Measurements from ENCODE around the gene LRRC10B. TPM values are rescaled to one million over a fixed set of nuclear protein-coding genes. Genes with fewer than 3 reads are reported as not detected.

Gene LRRC10B
- total RNA-seq, 1 experiment from 2014 or later = not detected

DNA sequence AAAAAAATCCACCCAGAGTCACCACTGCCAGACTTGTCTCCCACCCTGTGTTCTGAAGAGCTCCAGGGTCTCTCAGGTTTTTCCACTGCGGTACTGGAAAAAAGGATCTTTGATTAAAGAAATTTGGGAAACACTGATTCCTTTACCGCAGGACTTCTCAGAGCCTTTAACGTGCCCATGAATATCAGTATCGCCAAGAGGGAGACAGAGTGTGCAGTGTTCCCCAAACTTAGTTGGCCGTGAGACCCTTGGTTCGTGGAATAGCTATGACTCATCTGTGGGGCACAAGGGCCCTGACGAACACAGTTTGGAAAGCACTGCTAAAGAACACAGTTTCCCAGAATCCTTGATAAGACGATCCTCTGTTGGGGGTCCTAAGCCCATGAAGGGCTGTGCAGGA lies 40.6 kb downstream of the LRRC10B start:
- Histone ChIP-seq H4K20me1 (ENCODE audit: insufficient read depth) (no peaks in the 10 kb centered on the region), H3K9me2 (ENCODE audit: insufficient read depth) (no peaks in the 10 kb centered on the region), H3K4me1 (ENCODE audit: control insufficient read depth in 1 of 2, insufficient read depth in 2 of 2, low read length in 2 of 2) (peaks cover 12 to 32% of the 10 kb centered on the region in 2 experiments), H3K9ac (ENCODE audit: low read length) (no peak overlapping the region), H3K27ac (ENCODE audit: low read depth, low read length) (no peak overlapping the region), H3K79me2 (ENCODE audit: insufficient read depth, low read length) (no peaks in the 10 kb centered on the region), H3K27me3 (ENCODE audit: insufficient read depth, low read length) (no peaks in the 10 kb centered on the region), H3K9me3 (ENCODE audit: control insufficient read depth in 1 of 2, insufficient read depth in 1 of 2, low read depth in 1 of 2, low read length in 2 of 2) (no peaks in the 10 kb centered on the region), H3K36me3 (ENCODE audit: control insufficient read depth in 1 of 2, insufficient read depth in 2 of 2, low read length in 2 of 2) (no peaks in the 10 kb centered on the region; a peak in 1 of 4 replicates), H3K4me3 (replicated peaks in 1 of 2; ENCODE audit: low read depth in 1 of 2, low read length in 2 of 2) (no peak overlapping the region), H2AFZ (ENCODE audit: low read depth, low read length, poor library complexity, severe bottlenecking) (no peak overlapping the region), H3K4me2 (ENCODE audit: low read length) (no peak overlapping the region)
- TF ChIP-seq, protein P1, sequence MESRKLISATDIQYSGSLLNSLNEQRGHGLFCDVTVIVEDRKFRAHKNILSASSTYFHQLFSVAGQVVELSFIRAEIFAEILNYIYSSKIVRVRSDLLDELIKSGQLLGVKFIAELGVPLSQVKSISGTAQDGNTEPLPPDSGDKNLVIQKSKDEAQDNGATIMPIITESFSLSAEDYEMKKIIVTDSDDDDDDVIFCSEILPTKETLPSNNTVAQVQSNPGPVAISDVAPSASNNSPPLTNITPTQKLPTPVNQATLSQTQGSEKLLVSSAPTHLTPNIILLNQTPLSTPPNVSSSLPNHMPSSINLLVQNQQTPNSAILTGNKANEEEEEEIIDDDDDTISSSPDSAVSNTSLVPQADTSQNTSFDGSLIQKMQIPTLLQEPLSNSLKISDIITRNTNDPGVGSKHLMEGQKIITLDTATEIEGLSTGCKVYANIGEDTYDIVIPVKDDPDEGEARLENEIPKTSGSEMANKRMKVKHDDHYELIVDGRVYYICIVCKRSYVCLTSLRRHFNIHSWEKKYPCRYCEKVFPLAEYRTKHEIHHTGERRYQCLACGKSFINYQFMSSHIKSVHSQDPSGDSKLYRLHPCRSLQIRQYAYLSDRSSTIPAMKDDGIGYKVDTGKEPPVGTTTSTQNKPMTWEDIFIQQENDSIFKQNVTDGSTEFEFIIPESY (IDR thresholded peaks at IDR 0.05; ENCODE audit: extremely low read depth, insufficient replicate concordance, low read length) = no peak
- intact Hi-C loops (cut with micrococcal nuclease) = no loop called here
- DNase-seq (ENCODE audit: low read depth, low spot score) (no peak), ATAC-seq (no peak)
- RAD21 ChIA-PET (ENCODE audit: low non-redundant PET in 1 of 2, low total read pairs in 2 of 2, uncharacterized antibody in 2 of 2, unreplicated experiment in 2 of 2) = no interaction called here
- no TSS peak for BruUV-seq (replicated peaks)
- CTCF ChIA-PET = no interaction called here
- POLR2A ChIA-PET = no interaction called here

DNA sequence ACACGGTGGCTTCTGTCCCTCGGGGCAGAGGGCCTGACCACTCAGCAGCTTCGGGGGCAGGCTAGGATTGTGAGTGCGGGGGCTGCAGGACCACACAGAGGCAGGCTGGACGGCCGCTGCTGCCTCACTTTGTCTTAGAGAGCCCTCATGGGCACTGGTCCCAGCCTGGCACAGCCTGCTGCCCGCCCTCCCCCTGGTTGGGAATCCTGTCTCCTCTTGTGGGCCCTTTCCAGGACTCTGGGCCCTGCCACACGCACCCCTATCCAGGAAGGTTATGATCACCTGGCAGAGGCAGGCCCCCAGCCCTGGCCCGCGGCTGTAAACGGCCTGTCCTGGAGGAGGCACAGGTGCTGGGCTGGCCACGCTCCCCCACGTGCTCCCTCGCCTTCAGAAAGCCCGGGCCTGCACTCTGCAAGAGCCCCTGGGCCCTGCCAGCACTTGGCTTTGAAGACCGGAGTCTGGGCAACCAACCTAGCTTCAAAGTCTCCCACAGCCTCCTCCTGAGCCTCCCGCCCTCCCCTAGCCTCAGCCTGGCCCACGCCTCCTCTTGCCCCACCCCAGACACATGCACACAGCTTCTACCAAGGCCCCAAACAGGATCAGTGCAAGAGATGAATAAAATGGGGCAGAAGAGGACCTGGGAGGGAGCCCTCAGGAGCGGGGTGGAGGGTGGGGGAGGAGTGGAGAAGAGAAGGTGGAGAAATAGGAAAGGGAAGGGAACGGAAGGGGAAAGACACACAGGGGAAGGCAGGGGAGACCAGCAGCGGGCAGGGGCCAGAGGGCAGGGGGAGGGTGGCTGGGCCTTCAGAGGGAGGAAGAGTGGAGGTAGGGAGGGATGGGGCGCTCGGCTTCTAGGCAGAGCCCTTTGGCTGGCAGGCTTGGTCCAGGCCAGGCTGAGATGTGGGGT lies 41.4 kb downstream of the LRRC10B start:
- Histone ChIP-seq H3K27ac (ENCODE audit: low read depth, low read length) (no peak overlapping the region), H2AFZ (ENCODE audit: low read depth, low read length, poor library complexity, severe bottlenecking) (no peak overlapping the region), H3K9ac (ENCODE audit: low read length) (no peak overlapping the region), H4K20me1 (ENCODE audit: insufficient read depth) (no peaks in the 10 kb centered on the region), H3K27me3 (ENCODE audit: insufficient read depth, low read length) (no peaks in the 10 kb centered on the region), H3K9me2 (ENCODE audit: insufficient read depth) (no peaks in the 10 kb centered on the region), H3K4me3 (replicated peaks in 1 of 2; ENCODE audit: low read depth in 1 of 2, low read length in 2 of 2) (no peak overlapping the region), H3K4me2 (ENCODE audit: low read length) (no peak overlapping the region), H3K4me1 (ENCODE audit: control insufficient read depth in 1 of 2, insufficient read depth in 2 of 2, low read length in 2 of 2) (peaks cover 12 to 35% of the 10 kb centered on the region in 2 experiments), H3K36me3 (ENCODE audit: control insufficient read depth in 1 of 2, insufficient read depth in 2 of 2, low read length in 2 of 2) (no peaks in the 10 kb centered on the region), H3K79me2 (ENCODE audit: insufficient read depth, low read length) (no peaks in the 10 kb centered on the region), H3K9me3 (ENCODE audit: control insufficient read depth in 1 of 2, insufficient read depth in 1 of 2, low read depth in 1 of 2, low read length in 2 of 2) (no peaks in the 10 kb centered on the region)
- ChIA-PET CTCF (no interaction called here), POLR2A (no interaction called here), RAD21 (ENCODE audit: low non-redundant PET in 1 of 2, low total read pairs in 2 of 2, uncharacterized antibody in 2 of 2, unreplicated experiment in 2 of 2) (no interaction called here)
- BruUV-seq (replicated peaks) = no TSS peak
- ATAC-seq = no peak
- no peak for TF ChIP-seq FOSL1 (IDR thresholded peaks at IDR 0.05; ENCODE audit: low read depth)
- no peak for TF ChIP-seq SP1 (IDR thresholded peaks at IDR 0.05; ENCODE audit: low read depth)
- no peak for TF ChIP-seq ZNF274 (IDR thresholded peaks at IDR 0.05; ENCODE audit: low read depth, low read length)
- no peak for TF ChIP-seq TCF7L2 (IDR thresholded peaks at IDR 0.05; ENCODE audit: borderline replicate concordance, extremely low read depth, insufficient read depth, insufficient read length)
- TF ChIP-seq, protein P2, sequence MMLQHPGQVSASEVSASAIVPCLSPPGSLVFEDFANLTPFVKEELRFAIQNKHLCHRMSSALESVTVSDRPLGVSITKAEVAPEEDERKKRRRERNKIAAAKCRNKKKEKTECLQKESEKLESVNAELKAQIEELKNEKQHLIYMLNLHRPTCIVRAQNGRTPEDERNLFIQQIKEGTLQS (IDR thresholded peaks at IDR 0.05) = no peak
- TF ChIP-seq POLR2A (IDR thresholded peaks at IDR 0.05; ENCODE audit: borderline replicate concordance, extremely low read depth, insufficient read depth, insufficient read length) = no peak
- no peak for TF ChIP-seq JUND (IDR thresholded peaks at IDR 0.05)
- TF ChIP-seq, protein P3, sequence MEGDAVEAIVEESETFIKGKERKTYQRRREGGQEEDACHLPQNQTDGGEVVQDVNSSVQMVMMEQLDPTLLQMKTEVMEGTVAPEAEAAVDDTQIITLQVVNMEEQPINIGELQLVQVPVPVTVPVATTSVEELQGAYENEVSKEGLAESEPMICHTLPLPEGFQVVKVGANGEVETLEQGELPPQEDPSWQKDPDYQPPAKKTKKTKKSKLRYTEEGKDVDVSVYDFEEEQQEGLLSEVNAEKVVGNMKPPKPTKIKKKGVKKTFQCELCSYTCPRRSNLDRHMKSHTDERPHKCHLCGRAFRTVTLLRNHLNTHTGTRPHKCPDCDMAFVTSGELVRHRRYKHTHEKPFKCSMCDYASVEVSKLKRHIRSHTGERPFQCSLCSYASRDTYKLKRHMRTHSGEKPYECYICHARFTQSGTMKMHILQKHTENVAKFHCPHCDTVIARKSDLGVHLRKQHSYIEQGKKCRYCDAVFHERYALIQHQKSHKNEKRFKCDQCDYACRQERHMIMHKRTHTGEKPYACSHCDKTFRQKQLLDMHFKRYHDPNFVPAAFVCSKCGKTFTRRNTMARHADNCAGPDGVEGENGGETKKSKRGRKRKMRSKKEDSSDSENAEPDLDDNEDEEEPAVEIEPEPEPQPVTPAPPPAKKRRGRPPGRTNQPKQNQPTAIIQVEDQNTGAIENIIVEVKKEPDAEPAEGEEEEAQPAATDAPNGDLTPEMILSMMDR (IDR thresholded peaks at IDR 0.05 in 2 of 3, conservative IDR thresholded peaks at IDR 0.05 in 1 of 3; ENCODE audit: borderline replicate concordance in 1 of 3, insufficient read depth in 1 of 3, low read depth in 2 of 3, low read length in 2 of 3) = no peak
- DNase-seq (ENCODE audit: low read depth, low spot score) = no peak
- intact Hi-C loops (cut with micrococcal nuclease) = no loop called here

Data from HCT116 (cell line).